Left kidney (tissue), 2 donors: ENCODE measurements around the gene TSPAN13. TPM values are rescaled to one million over a fixed set of nuclear protein-coding genes. Genes with fewer than 3 reads are reported as not detected.

Experiments used
- DNase-seq: peaks from one replicate; pipeline ENCODE4 v3.0.0-alpha.2; 2013
- polyA plus RNA-seq: library from polyadenylated mRNA; unstranded; fragments of 120-200 nt; gene quantifications from one replicate; pipeline ENCODE4 v1.2.1, GENCODE V29; 2013; ENCODE audit not compliant: insufficient read length

The TSPAN13 gene
- polyA plus RNA-seq, 1 donor, result 24.0 TPM

- no peak for DNase-seq
These were observed 57.0 kb downstream of the TSPAN13 start for GRCh38 chr7:16810573-16810972.

- no peak for DNase-seq
These were observed 58.0 kb downstream of the TSPAN13 start for GRCh38 chr7:16811551-16811950.

- no peak for DNase-seq
These were observed 59.1 kb downstream of the TSPAN13 start for GRCh38 chr7:16812542-16813231.

GRCh38 chr7:16813232-16813616 is 59.7 kb downstream of the TSPAN13 start:
- DNase-seq, result no peak

- DNase-seq, result no peak
These were observed 61.4 kb downstream of the TSPAN13 start for GRCh38 chr7:16815001-16815400.

DNA sequence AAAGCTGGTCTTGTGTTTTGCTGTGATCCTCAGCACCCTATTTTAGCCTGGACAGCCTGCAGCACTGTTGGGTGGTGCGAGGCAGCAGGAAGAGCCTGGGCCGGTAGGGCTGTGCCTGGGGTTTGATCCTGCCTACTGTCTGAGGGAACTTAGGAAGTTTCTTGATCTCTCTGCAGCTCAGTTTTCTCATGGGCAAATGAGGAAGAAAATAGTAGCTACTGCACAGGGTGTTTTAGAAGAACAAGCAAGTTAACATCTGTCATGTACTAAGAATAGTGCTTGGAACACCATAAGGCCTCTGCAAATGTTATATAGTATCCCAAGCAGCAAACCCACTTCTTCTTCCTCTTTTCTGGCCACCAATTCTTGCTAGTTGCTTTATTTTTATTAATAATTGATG is 63.3 kb downstream of the TSPAN13 start:
- no peak for DNase-seq

- DNase-seq, result no peak
These were observed 64.0 kb downstream of the TSPAN13 start for GRCh38 chr7:16817536-16817935.

GRCh38 chr7:16818732-16819131 is 65.2 kb downstream of the TSPAN13 start:
- DNase-seq, result no peak

GRCh38 chr7:16822029-16822428 is 68.5 kb downstream of the TSPAN13 start:
- DNase-seq, result no peak

DNA sequence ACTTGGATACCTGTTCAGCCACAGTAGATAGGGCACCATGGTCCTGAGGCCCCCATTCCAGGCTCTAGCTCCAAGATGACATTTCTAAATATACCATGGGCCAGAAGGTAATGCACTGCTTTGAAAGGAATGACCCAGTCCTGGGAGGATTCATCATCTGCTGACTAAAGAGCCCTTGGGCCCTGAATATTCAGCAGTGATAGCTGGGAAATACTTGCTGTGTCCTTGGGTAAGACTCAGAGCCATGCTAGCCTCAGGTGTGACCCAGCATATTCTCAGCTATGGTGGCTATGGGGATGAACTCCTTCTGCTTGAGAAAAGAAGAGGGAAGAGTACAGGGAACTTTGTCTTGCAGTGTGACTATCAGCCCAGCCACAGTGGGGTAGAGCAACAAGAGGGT is 72.5 kb downstream of the TSPAN13 start:
- DNase-seq, result no peak

GRCh38 chr7:16833373-16833772 is 79.8 kb downstream of the TSPAN13 start:
- no peak for DNase-seq

Other genes starting within 250 kb of the TSPAN13 start
- gene LRRC72, start 226.9 kb upstream of the TSPAN13 start, polyA plus RNA-seq, result not detected
- gene ANKMY2, start 108.0 kb upstream of the TSPAN13 start, polyA plus RNA-seq, result 34.6 TPM
- gene BZW2, start 107.6 kb upstream of the TSPAN13 start, polyA plus RNA-seq, result 84.2 TPM
- gene AGR2, start 51.2 kb downstream of the TSPAN13 start, polyA plus RNA-seq, result 60.8 TPM
- 1.3 TPM for gene AGR3, start 128.2 kb downstream of the TSPAN13 start, polyA plus RNA-seq